Measurements from ENCODE around the gene ASPG.
A peak's percentile ranks its signal among the peaks of the same experiment; 100 is the strongest.

ASPG gene

DNA sequence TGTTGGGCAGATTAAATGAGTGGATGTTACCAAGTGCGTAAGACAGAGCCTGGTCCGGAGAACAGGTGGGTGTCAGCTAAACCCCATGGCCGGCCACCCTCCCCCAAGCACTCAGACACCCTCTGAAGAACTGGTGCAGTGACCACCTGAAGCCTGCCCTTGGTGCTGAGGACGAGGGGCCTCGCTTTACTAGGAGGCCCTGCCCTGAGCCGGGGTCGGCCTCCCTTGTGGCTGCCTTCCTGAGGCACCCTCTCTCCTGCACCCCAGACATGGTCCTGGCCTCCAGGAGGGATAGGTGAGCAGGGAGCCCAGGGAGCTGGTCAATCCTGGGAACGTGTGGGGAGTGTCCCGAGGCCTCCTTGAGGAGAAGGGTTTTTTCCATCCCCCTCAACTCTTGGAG is 48.0 kb downstream of the ASPG start:
- Mint-ChIP-seq H3K9me3 (peaks cover 17% of the 10 kb centered on the region), H3K27ac (no peak overlapping the region), H3K4me3 (no peak overlapping the region), H3K27me3 (peaks cover 70% of the 10 kb centered on the region), H3K36me3 (peaks cover 2% of the 10 kb centered on the region), H3K4me1 (peaks cover 12% of the 10 kb centered on the region)
- CTCF ChIA-PET: no interaction called here
- no peak for DNase-seq

- Mint-ChIP-seq H3K36me3 (peaks cover 2% of the 10 kb centered on the region), H3K4me3 (no peak overlapping the region), H3K27ac (no peak overlapping the region), H3K27me3 (peaks cover 78% of the 10 kb centered on the region), H3K4me1 (peaks cover 12% of the 10 kb centered on the region), H3K9me3 (peaks cover 12% of the 10 kb centered on the region)
- CTCF ChIA-PET: no interaction called here
- peak; percentile 15 for DNase-seq
These were observed 48.8 kb downstream of the ASPG start for GRCh38 chr14:104134061-104134965.

GRCh38 chr14:104135121-104135903 is 49.8 kb downstream of the ASPG start:
- H3K4me3 Mint-ChIP-seq: no peak overlapping the region
- CTCF ChIA-PET: no interaction called here
- peaks cover 12% of the 10 kb centered on the region for H3K4me1 Mint-ChIP-seq
- DNase-seq: peak; percentile 19
- peaks cover 88% of the 10 kb centered on the region for H3K27me3 Mint-ChIP-seq
- no peaks in the 10 kb centered on the region for H3K36me3 Mint-ChIP-seq
- peaks cover 3% of the 10 kb centered on the region for H3K9me3 Mint-ChIP-seq
- no peak overlapping the region for H3K27ac Mint-ChIP-seq

DNA sequence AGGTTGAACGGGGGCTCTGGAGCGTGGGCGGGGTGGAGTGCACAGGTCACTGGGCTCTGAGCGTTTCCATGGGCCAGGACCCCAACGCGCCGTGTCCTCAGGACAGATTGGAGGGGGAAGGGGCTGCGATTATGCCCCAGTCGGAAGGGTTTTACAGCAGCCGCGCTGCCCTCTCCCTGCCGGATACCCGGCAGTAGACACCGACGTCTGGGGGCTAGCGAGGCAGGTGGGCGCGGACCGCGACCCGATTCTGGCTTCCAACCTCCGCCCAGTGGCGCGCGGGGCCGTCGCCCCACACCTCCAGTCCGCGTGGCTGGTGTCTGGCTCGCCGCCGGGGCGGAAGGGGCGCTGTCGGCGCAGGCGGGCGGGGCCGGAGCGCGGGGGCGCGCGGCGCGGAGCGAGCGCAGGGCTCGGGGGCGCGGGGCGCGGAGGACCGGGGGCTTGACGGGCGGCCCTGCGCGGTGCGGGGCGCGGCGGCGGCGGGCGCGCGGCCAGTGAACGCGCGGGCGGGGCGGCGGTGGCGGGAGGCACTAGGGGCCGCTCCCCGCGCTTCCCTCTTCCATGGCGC is 50.5 kb downstream of the ASPG start:
- H3K4me1 Mint-ChIP-seq: peaks cover 12% of the 10 kb centered on the region
- CTCF ChIA-PET: no interaction called here
- no peak overlapping the region for H3K4me3 Mint-ChIP-seq
- H3K27me3 Mint-ChIP-seq: peaks cover 92% of the 10 kb centered on the region
- H3K27ac Mint-ChIP-seq: no peak overlapping the region
- DNase-seq: peak; percentile 23
- no peaks in the 10 kb centered on the region for H3K36me3 Mint-ChIP-seq
- peaks cover under 1% of the 10 kb centered on the region for H3K9me3 Mint-ChIP-seq

GRCh38 chr14:104136472-104137296 is 51.2 kb downstream of the ASPG start:
- no peak overlapping the region for H3K27ac Mint-ChIP-seq
- no peaks in the 10 kb centered on the region for H3K9me3 Mint-ChIP-seq
- CTCF ChIA-PET: interaction anchor here (1.3 kb wide), 1 partner anchor 15 kb away, joined by 4 read pairs; no protein-coding TSS in a partner anchor
- H3K27me3 Mint-ChIP-seq: peaks cover 91% of the 10 kb centered on the region
- peaks cover 12% of the 10 kb centered on the region for H3K4me1 Mint-ChIP-seq
- peak; percentile 25 for DNase-seq
- H3K4me3 Mint-ChIP-seq: peak overlapping the region; percentile 23
- H3K36me3 Mint-ChIP-seq: no peaks in the 10 kb centered on the region

- Mint-ChIP-seq H3K36me3 (no peaks in the 10 kb centered on the region), H3K27me3 (peaks cover 85% of the 10 kb centered on the region), H3K27ac (no peak overlapping the region), H3K4me1 (peaks cover 12% of the 10 kb centered on the region), H3K4me3 (peak overlapping the region; percentile 23), H3K9me3 (no peaks in the 10 kb centered on the region)
- DNase-seq: peak; percentile 62
- CTCF ChIA-PET: interaction anchor here (0.7 to 1.3 kb wide), 3 partner anchors 14 to 427 kb away, joined by 3 to 9 read pairs (median 4); no protein-coding TSS in a partner anchor
These were observed 52.0 kb downstream of the ASPG start for GRCh38 chr14:104137297-104138097.

GRCh38 chr14:104138098-104138717 is 52.7 kb downstream of the ASPG start, which contains the start of gene KIF26A:
KIF26A (plus strand) TSS chr14:104138587; CDS start chr14:104138723, 136 bp downstream.
- H3K27ac Mint-ChIP-seq: no peak within 1 kb of the TSS
- H3K4me3 Mint-ChIP-seq: peak within 1 kb of the TSS; percentile 23
- H3K9me3 Mint-ChIP-seq: no peaks in the 10 kb centered on the region
- CTCF ChIA-PET: interaction anchor here (0.7 to 1.3 kb wide), 3 partner anchors 13 to 426 kb away, joined by 3 to 9 read pairs (median 4); no protein-coding TSS in a partner anchor
- no peaks in the 10 kb centered on the region for H3K36me3 Mint-ChIP-seq
- H3K27me3 Mint-ChIP-seq: peaks cover 85% of the 10 kb centered on the region
- H3K4me1 Mint-ChIP-seq: peaks cover 12% of the 10 kb centered on the region
- peak; percentile 24 for DNase-seq

DNA sequence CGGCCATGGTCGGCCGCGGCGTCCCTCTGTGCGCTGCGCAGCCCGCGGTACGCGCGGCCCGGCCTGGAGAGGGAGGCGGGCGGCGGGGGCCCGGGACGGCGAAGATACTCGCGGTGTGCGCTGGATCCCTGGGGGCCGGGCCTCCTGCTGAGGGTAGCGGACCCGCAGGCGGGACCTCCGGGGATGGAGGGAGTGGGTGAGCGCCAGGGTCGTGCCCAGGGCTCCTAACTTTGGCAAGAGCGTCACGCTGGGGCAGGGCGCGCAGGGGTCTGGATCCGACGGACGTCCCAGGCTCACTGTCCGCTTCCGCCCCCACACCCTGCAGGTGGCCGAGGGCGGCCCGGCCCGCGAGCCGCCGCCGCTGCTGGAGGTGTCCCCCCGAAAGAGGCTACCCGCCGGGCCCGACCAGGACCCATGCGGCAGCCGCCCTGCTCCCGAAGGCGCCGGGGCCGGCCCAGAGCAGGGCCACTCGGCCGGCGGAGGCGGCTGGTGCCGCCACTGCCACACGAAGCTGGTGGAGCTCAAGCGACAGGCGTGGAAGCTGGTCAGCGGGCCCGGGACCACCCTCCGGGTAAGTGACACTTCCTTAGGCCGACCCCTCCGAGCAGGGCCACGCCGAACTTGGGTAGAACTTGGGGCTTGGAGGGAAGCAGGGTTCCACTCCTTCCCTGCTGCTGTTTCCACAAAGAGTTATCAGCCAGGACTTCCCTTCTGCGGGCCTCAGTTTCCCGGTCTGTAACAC is 53.4 kb downstream of the ASPG start:
- H3K4me1 Mint-ChIP-seq: peaks cover 12% of the 10 kb centered on the region
- CTCF ChIA-PET: no interaction called here
- peaks cover 80% of the 10 kb centered on the region for H3K27me3 Mint-ChIP-seq
- H3K4me3 Mint-ChIP-seq: no peak overlapping the region
- no peaks in the 10 kb centered on the region for H3K9me3 Mint-ChIP-seq
- no peaks in the 10 kb centered on the region for H3K36me3 Mint-ChIP-seq
- no peak overlapping the region for H3K27ac Mint-ChIP-seq
- peak; percentile 18 for DNase-seq

- H3K9me3 Mint-ChIP-seq: no peaks in the 10 kb centered on the region
- no peaks in the 10 kb centered on the region for H3K36me3 Mint-ChIP-seq
- peaks cover 12% of the 10 kb centered on the region for H3K4me1 Mint-ChIP-seq
- peak; percentile 18 for DNase-seq
- CTCF ChIA-PET: no interaction called here
- H3K4me3 Mint-ChIP-seq: no peak overlapping the region
- no peak overlapping the region for H3K27ac Mint-ChIP-seq
- peaks cover 72% of the 10 kb centered on the region for H3K27me3 Mint-ChIP-seq
These were observed 54.1 kb downstream of the ASPG start for GRCh38 chr14:104139460-104140212.

GRCh38 chr14:104140213-104140462 is 54.6 kb downstream of the ASPG start:
- Mint-ChIP-seq H3K4me1 (peaks cover 12% of the 10 kb centered on the region), H3K4me3 (no peak overlapping the region), H3K27ac (no peak overlapping the region), H3K9me3 (no peaks in the 10 kb centered on the region), H3K36me3 (no peaks in the 10 kb centered on the region), H3K27me3 (peaks cover 67% of the 10 kb centered on the region)
- CTCF ChIA-PET: no interaction called here
- DNase-seq: no peak

DNA sequence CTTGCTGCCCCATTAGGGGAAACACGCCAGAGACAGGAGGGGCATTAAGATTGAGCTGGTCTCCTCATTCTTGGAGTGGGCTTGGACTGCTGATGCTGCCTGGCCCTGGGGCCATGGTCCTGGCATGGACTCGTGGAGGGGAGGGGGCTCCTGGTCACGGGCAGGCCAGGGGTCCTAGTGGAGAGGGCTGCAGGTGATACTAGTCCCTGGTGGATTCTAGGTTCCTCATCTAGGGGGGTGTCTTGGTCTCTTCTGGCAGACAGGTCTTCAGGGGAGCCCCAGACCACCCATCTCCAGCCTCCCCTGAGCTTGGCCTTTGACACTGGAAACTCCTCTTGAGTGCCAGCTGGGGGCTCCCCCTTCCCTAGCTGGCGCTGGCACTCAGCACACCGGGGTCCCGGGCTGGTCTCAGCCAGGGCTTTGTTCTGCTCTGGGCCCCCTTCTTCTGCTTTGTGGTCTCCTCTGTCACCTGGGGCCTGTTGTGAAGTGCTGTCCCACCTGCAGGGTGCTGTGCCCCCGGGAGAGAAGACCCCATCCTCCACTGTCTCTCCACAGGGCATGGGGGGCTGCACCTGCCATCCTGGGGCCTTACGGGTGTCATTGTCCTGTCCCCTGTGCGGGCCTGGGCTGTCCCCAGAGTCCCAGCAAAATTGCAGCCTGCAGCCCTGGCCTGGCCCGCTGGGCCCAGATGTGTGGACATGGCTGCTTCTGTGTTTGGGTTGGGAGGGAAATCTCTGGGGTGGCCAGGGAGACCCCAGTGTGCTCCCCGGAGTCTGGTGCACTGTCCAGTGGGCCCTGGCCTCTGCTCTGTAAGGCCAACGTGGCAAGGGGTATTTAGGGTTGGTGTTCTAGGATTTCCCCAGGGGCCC is 55.2 kb downstream of the ASPG start:
- Mint-ChIP-seq H3K36me3 (no peaks in the 10 kb centered on the region), H3K4me1 (peaks cover 7% of the 10 kb centered on the region), H3K4me3 (no peak overlapping the region), H3K27me3 (peaks cover 62% of the 10 kb centered on the region), H3K9me3 (no peaks in the 10 kb centered on the region), H3K27ac (no peak overlapping the region)
- CTCF ChIA-PET: no interaction called here
- peak; percentile 16 for DNase-seq
